Endothelial cell of umbilical vein (primary cell): ENCODE results near the gene CEACAM21. TPM values are rescaled to one million over a fixed set of nuclear protein-coding genes. Genes with fewer than 3 reads are reported as not detected.

Experiments
- BruUV-seq: library from RNA; stranded (reverse); fragments of 400-500 nt; replicated peaks from 2 replicates; lab custom pipeline; 2021; lab: Mats Ljungman, UMichigan
- CTCF ChIA-PET: fragments of 300-600, 350-600 bp; sonication (Branson Sonifier 250); formaldehyde crosslinking; loops from one replicate; lab custom pipeline; 2021; ENCODE audit warnings: antibody characterized with exemption, inconsistent platforms; lab: Charles Lee
- POLR2A ChIA-PET: fragments of 300-600, 350-600 bp; sonication (Branson Sonifier 250); formaldehyde crosslinking; loops from one replicate; lab custom pipeline; 2021; ENCODE audit warnings: antibody characterized with exemption, inconsistent platforms; lab: Charles Lee
- DNase-seq: peaks from one replicate; pipeline ENCODE4 v3.0.0-alpha.2; 2011; ENCODE audit warnings: low read depth, low spot score
- FAIRE-seq: peaks from 2 replicates; lab custom pipeline; 2011; peaks lifted over from hg19 to GRCh38; lab: Jason Lieb, UNC
- H2AFZ ChIP-seq: 2 replicates; pipeline ENCODE4 v1.6.0; 2012; ENCODE audit warnings: low read depth, low read length, control low read depth, inconsistent platforms
- H3K27ac ChIP-seq: 2 replicates; pipeline ENCODE4 v1.5.1; 2011; ENCODE audit warnings: low read depth, mild to moderate bottlenecking, control low read depth, low read length, moderate library complexity; ENCODE audit not compliant: insufficient read depth
- H3K27me3 ChIP-seq, 2 experiments: 2 replicates each; pipeline versions ENCODE4 v1.6.0 to v1.6.1; 2011; ENCODE audit warnings: low read length in 2 of 2, mixed read lengths in 1 of 2; ENCODE audit not compliant: control insufficient read depth in 2 of 2, insufficient read depth in 2 of 2
- H3K36me3 ChIP-seq, 2 experiments: 2 replicates in 1 of 2; 3 replicates in 1 of 2; pipeline ENCODE4 v1.5.1; 2011; ENCODE audit warnings: low read length in 2 of 2, mild to moderate bottlenecking in 1 of 2, moderate library complexity in 1 of 2; ENCODE audit not compliant: control insufficient read depth in 2 of 2, insufficient read depth in 2 of 2; ENCODE audit errors: extremely low read depth in 1 of 2
- H3K4me1 ChIP-seq: 3 replicates; pipeline ENCODE4 v1.5.1; 2011; ENCODE audit warnings: mild to moderate bottlenecking, low read length; ENCODE audit not compliant: control insufficient read depth, insufficient read depth; ENCODE audit errors: extremely low read depth
- H3K4me2 ChIP-seq: 2 replicates; pipeline ENCODE4 v1.6.1; 2011; ENCODE audit warnings: low read length, control low read depth, mixed read lengths; ENCODE audit not compliant: insufficient read depth
- H3K4me3 ChIP-seq, 3 experiments: fragments of 200-600 bp in 1 of 3; sonication (generic), shearing (Covaris generic) in 1 of 3; replicated peaks in 1 of 3; 2 replicates each; pipeline ENCODE4 v1.5.1; 2011 to 2016; ENCODE audit warnings: control low read depth in 3 of 3, low read length in 3 of 3, mild to moderate bottlenecking in 2 of 3, inconsistent platforms in 1 of 3, low read depth in 1 of 3, moderate library complexity in 1 of 3; ENCODE audit not compliant: insufficient read depth in 1 of 3
- H3K79me2 ChIP-seq: 2 replicates; pipeline ENCODE4 v1.6.0; 2012; ENCODE audit warnings: low read length, inconsistent platforms; ENCODE audit not compliant: control insufficient read depth, insufficient read depth
- H3K9ac ChIP-seq: replicated peaks from 2 replicates; pipeline ENCODE3; 2011; ENCODE audit warnings: low read length, control low read depth; ENCODE audit not compliant: insufficient read depth; ENCODE audit errors: extremely low read depth
- H3K9me1 ChIP-seq: replicated peaks from 3 replicates; pipeline ENCODE4 v1.6.0; 2011; ENCODE audit warnings: mild to moderate bottlenecking, low read length; ENCODE audit not compliant: control insufficient read depth, insufficient read depth; ENCODE audit errors: extremely low read depth
- H3K9me3 ChIP-seq: replicated peaks from 2 replicates; pipeline ENCODE4 v1.5.1; 2012; ENCODE audit warnings: low read length, inconsistent platforms; ENCODE audit not compliant: control insufficient read depth, insufficient read depth
- H4K20me1 ChIP-seq: replicated peaks from 2 replicates; pipeline ENCODE3; 2011; ENCODE audit warnings: mild to moderate bottlenecking, low read length; ENCODE audit not compliant: control insufficient read depth, insufficient read depth; ENCODE audit errors: extremely low read depth
- EZH2 ChIP-seq: IDR thresholded peaks from 2 replicates; pipeline ENCODE4 v1.6.1; 2012; ENCODE audit warnings: borderline replicate concordance, low read depth, mild to moderate bottlenecking, moderate library complexity, low read length, inconsistent platforms; ENCODE audit not compliant: severe bottlenecking
- FOS ChIP-seq: IDR thresholded peaks from 2 replicates; pipeline ENCODE4 v1.6.1; 2011; ENCODE audit warnings: mild to moderate bottlenecking, low read length, moderate library complexity, borderline replicate concordance; ENCODE audit not compliant: insufficient read depth
- GATA2 ChIP-seq: IDR thresholded peaks from 2 replicates; pipeline ENCODE4 v1.7.0; 2011; ENCODE audit warnings: low read depth, mild to moderate bottlenecking, moderate library complexity, mixed read lengths, low read length; ENCODE audit not compliant: insufficient read length, insufficient read depth
- JUN ChIP-seq: IDR thresholded peaks from 2 replicates; pipeline ENCODE4 v1.6.1; 2011; ENCODE audit warnings: borderline replicate concordance, low read depth; ENCODE audit not compliant: insufficient read length, insufficient read depth
- MYC ChIP-seq: IDR thresholded peaks from one replicate; pipeline ENCODE4 v1.6.1; 2011; ENCODE audit warnings: mild to moderate bottlenecking, low read depth, low read length
- POLR2A ChIP-seq: IDR thresholded peaks from 2 replicates; pipeline ENCODE4 v1.6.1; 2012; ENCODE audit warnings: low read depth, mild to moderate bottlenecking, control low read depth, low read length
- POLR2AphosphoS5 ChIP-seq: IDR thresholded peaks from 2 replicates; pipeline ENCODE4 v1.6.1; 2012; ENCODE audit warnings: low read depth, mild to moderate bottlenecking, control low read depth, low read length, moderate library complexity; ENCODE audit not compliant: insufficient read depth
- dilution Hi-C: fragments of 300-500 bp; cut with MboI; formaldehyde crosslinking; loops from one replicate; pipeline ENCODE4 v1.15.0; 2019; ENCODE audit warnings: low sequenced_read_pairs; ENCODE audit not compliant: extremely low pct_ligation_motif_present
- intact Hi-C: fragments of 100-400 bp; cut with micrococcal nuclease; formaldehyde crosslinking; loops from one replicate; pipeline ENCODE4 v1.10.0; 2022
- polyA plus RNA-seq, 4 experiments: library from polyadenylated mRNA; depleted of rRNA in 3 of 4; stranded (reverse) in 3 of 4; unstranded in 1 of 4; fragments of >200 nt; gene quantifications; 2 replicates each; pipeline versions ENCODE4 v1.2.1 to v1.2.3, GENCODE V29; 2011 to 2012; ENCODE audit warnings: missing spikeins in 1 of 4
- total RNA-seq: library from RNA; stranded (reverse); gene quantifications from 2 replicates; pipeline ENCODE4 v1.2.3, GENCODE V29; 2021
- TF ChIP-seq, protein P1 (sequence below), 2 donors: IDR thresholded peaks; 1 replicate in 1 of 2; 2 replicates in 1 of 2; pipeline ENCODE4 v1.5.1; 2011; ENCODE audit warnings: low read length in 2 of 2, mild to moderate bottlenecking in 2 of 2, moderate library complexity in 2 of 2, control low read depth in 1 of 2, inconsistent platforms in 1 of 2, low read depth in 1 of 2; ENCODE audit not compliant: insufficient read depth in 1 of 2; ENCODE audit errors: extremely low read depth in 1 of 2
- TF ChIP-seq, protein P2 (sequence below): IDR thresholded peaks from 2 replicates; pipeline ENCODE4 v1.6.1; 2011; ENCODE audit not compliant: insufficient read depth, insufficient read length

Gene CEACAM21
- total and polyA plus RNA-seq, 2 donors (not counting 3 experiments of a cell fraction or from before 2014, with no cell fraction given) = 0.81 to 1.7 TPM

DNA sequence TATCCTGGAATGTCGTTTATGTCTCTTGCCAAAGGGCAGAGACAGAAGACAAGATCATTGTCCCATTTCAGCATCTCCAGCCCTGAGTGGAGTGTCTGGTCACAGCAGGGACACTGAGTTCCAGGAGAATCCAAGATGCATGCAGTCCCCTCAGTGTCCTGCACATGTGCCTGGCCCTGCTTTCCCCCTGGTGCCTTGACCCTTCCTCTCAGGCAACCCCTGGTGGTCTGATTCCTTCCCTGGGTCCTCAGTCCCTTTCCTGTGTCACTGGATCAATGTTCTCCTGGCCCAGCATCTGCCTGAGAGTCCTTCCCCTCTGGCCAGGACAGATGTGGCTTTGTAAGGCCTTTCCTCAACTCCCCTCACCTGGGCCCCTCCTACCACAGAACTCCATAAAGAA lies 9.0 kb downstream of the CEACAM21 start:
- no peak overlapping the region for H3K27ac ChIP-seq
- no TSS peak for BruUV-seq
- dilution Hi-C loops (no loop called here), intact Hi-C loops (no loop called here)
- no peaks in the 10 kb centered on the region for H3K9me1 ChIP-seq
- CTCF ChIA-PET = interaction anchor here (1.3 to 1.4 kb wide), 3 partner anchors 12 to 136 kb away, joined by 3 to 5 read pairs (median 3); no protein-coding TSS in a partner anchor
- H3K4me3 ChIP-seq = no peak overlapping the region
- no peak overlapping the region for H3K9ac ChIP-seq
- POLR2A ChIA-PET = no interaction called here
- DNase-seq = no peak
- no peaks in the 10 kb centered on the region for H3K27me3 ChIP-seq
- no peaks in the 10 kb centered on the region for H3K79me2 ChIP-seq
- H3K4me2 ChIP-seq = no peak overlapping the region
- no peaks in the 10 kb centered on the region for H3K9me3 ChIP-seq
- no peaks in the 10 kb centered on the region for H3K36me3 ChIP-seq
- H2AFZ ChIP-seq = no peak overlapping the region
- H3K4me1 ChIP-seq = no peaks in the 10 kb centered on the region
- no peak for FAIRE-seq
- H4K20me1 ChIP-seq = no peaks in the 10 kb centered on the region
- no peak for TF ChIP-seq POLR2A
- no peak for TF ChIP-seq MYC
- TF ChIP-seq, protein P1, sequence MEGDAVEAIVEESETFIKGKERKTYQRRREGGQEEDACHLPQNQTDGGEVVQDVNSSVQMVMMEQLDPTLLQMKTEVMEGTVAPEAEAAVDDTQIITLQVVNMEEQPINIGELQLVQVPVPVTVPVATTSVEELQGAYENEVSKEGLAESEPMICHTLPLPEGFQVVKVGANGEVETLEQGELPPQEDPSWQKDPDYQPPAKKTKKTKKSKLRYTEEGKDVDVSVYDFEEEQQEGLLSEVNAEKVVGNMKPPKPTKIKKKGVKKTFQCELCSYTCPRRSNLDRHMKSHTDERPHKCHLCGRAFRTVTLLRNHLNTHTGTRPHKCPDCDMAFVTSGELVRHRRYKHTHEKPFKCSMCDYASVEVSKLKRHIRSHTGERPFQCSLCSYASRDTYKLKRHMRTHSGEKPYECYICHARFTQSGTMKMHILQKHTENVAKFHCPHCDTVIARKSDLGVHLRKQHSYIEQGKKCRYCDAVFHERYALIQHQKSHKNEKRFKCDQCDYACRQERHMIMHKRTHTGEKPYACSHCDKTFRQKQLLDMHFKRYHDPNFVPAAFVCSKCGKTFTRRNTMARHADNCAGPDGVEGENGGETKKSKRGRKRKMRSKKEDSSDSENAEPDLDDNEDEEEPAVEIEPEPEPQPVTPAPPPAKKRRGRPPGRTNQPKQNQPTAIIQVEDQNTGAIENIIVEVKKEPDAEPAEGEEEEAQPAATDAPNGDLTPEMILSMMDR (IDR thresholded peaks at IDR 0.05; ENCODE audit: extremely low read depth in 1 of 2, insufficient read depth in 1 of 2, low read depth in 1 of 2, low read length in 2 of 2) = no peak
- no peak for TF ChIP-seq FOS
- TF ChIP-seq POLR2AphosphoS5 = no peak
- TF ChIP-seq, protein P2, sequence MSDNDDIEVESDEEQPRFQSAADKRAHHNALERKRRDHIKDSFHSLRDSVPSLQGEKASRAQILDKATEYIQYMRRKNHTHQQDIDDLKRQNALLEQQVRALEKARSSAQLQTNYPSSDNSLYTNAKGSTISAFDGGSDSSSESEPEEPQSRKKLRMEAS = no peak
- no peak for TF ChIP-seq GATA2
- TF ChIP-seq JUN = no peak
- TF ChIP-seq EZH2 = no peak
